ENCODE results near the gene TRAPPC12.

DNA sequence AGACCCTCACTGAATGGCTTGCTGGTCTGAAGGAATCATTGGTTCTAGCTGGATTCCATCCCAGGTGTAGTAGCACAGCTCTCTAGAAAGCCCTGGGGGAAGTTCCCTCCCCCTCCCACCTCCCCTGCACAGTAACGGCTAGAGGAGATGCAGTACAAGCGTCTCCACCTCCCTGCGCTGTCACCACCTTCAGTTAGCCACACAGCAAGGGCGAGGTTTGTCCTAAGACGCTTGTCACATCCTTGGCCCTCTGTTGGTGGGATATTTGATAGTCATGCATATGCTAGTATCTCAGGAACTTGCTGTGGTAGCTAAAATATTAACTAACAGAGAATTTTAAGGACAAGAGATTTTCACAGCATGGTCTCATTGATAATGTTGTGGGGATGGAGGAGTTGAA lies 19.4 kb downstream of the TRAPPC12 start:
- TF ChIP-seq ESRRG (CRISPR knock-in tag; IDR thresholded peaks at IDR 0.05) (no peak), BACH2 (CRISPR knock-in tag; IDR thresholded peaks at IDR 0.05; ENCODE audit: borderline replicate concordance) (no peak), TSHZ2 (CRISPR knock-in tag; IDR thresholded peaks at IDR 0.05) (no peak), OSR1 (CRISPR knock-in tag; IDR thresholded peaks at IDR 0.05) (no peak), PPARA (CRISPR knock-in tag; IDR thresholded peaks at IDR 0.05; ENCODE audit: borderline replicate concordance) (no peak)
- TF ChIP-seq, protein P1, sequence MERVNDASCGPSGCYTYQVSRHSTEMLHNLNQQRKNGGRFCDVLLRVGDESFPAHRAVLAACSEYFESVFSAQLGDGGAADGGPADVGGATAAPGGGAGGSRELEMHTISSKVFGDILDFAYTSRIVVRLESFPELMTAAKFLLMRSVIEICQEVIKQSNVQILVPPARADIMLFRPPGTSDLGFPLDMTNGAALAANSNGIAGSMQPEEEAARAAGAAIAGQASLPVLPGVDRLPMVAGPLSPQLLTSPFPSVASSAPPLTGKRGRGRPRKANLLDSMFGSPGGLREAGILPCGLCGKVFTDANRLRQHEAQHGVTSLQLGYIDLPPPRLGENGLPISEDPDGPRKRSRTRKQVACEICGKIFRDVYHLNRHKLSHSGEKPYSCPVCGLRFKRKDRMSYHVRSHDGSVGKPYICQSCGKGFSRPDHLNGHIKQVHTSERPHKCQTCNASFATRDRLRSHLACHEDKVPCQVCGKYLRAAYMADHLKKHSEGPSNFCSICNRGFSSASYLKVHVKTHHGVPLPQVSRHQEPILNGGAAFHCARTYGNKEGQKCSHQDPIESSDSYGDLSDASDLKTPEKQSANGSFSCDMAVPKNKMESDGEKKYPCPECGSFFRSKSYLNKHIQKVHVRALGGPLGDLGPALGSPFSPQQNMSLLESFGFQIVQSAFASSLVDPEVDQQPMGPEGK (CRISPR knock-in tag; IDR thresholded peaks at IDR 0.05; ENCODE audit: borderline replicate concordance) = no peak

Data from SK-N-SH treated with all-trans-retinoic acid at 6 μM for 48 hours (cell line).